Tibial artery (tissue), 4 donors: Measurements from ENCODE around the gene CUZD1.
"Not testable (repeated sequence)": the region's sequence is repeated elsewhere in the genome, so short reads cannot be mapped to it uniquely, and the experiment has no call there.

Source experiments
- DNase-seq, 2 donors: peaks; one replicate each; pipeline ENCODE4 v3.0.0-alpha.2; 2019
- H3K27ac ChIP-seq, 2 donors: fragments of 200-600 bp; sonication (generic) in 1 of 2; 1 replicate in 1 of 2; 2 replicates in 1 of 2; pipeline ENCODE4 v1.5.1; 2018 to 2019; ENCODE audit warnings: mild to moderate bottlenecking in 1 of 2
- H3K27me3 ChIP-seq, 2 donors: fragments of 200-600 bp; sonication (generic) in 1 of 2; one replicate each; pipeline versions ENCODE4 v1.5.1 to v1.6.0; 2016 to 2019
- H3K36me3 ChIP-seq, 3 donors: fragments of 200-600 bp; sonication (generic) in 2 of 3; one replicate each; pipeline ENCODE4 v1.5.1; 2016 to 2019; ENCODE audit warnings: mild to moderate bottlenecking in 2 of 3
- H3K4me1 ChIP-seq, 4 donors: fragments of 200-600 bp; sonication (generic) in 2 of 4; 1 replicate in 3 of 4; 2 replicates in 1 of 4; pipeline ENCODE4 v1.5.1; 2016 to 2019
- H3K4me3 ChIP-seq, 2 donors: fragments of 200-600 bp; sonication (generic) in 1 of 2; 1 replicate in 1 of 2; 2 replicates in 1 of 2; pipeline ENCODE4 v1.5.1; 2018 to 2019; ENCODE audit warnings: mild to moderate bottlenecking in 2 of 2
- H3K9me3 ChIP-seq, 3 donors: fragments of 200-600 bp; sonication (generic) in 1 of 3; one replicate each; pipeline ENCODE4 v1.5.1; 2016 to 2019
- intact Hi-C: fragments of 100-400 bp; cut with DNase I; formaldehyde crosslinking; loops from one replicate; pipeline ENCODE4 v1.15.0; 2023; ENCODE audit warnings: low total_unique reads
- TF ChIP-seq, protein P1 (sequence below), 2 experiments: fragments of 200-600 bp in 1 of 2; fragments of 450-650 bp in 1 of 2; IDR thresholded peaks; one replicate each; pipeline ENCODE4 v1.5.1; 2017 to 2019; ENCODE audit warnings: antibody characterized with exemption in 2 of 2, mild to moderate bottlenecking in 1 of 2, moderate library complexity in 1 of 2

Gene CUZD1

DNA sequence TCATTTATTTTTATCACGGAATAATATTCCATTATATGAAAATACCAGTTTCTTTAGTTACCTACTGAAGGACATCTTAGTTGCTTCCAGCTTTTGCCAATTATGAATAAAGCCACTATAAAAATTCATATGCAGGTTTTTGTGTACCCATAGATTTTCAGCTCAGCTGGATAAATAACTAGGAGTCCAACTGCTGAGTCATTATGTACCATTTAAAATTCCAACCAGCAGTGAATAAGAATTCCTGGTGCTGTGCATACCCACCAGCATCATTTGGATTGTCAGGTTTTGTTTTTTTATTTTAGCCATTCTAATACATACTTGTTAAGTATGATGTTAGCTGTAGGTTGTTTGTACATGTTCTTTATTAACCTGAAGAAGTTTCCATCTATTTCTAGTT lies 19.2 kb upstream of the CUZD1 start:
- Histone ChIP-seq H3K4me3 (no peak overlapping the region), H3K27ac (no peak overlapping the region), H3K4me1 (no peaks in the 10 kb centered on the region), H3K9me3 (no peaks in the 10 kb centered on the region), H3K27me3 (no peaks in the 10 kb centered on the region), H3K36me3 (no peaks in the 10 kb centered on the region)
- intact Hi-C loops = no loop called here
- DNase-seq = no peak
- TF ChIP-seq, protein P1, sequence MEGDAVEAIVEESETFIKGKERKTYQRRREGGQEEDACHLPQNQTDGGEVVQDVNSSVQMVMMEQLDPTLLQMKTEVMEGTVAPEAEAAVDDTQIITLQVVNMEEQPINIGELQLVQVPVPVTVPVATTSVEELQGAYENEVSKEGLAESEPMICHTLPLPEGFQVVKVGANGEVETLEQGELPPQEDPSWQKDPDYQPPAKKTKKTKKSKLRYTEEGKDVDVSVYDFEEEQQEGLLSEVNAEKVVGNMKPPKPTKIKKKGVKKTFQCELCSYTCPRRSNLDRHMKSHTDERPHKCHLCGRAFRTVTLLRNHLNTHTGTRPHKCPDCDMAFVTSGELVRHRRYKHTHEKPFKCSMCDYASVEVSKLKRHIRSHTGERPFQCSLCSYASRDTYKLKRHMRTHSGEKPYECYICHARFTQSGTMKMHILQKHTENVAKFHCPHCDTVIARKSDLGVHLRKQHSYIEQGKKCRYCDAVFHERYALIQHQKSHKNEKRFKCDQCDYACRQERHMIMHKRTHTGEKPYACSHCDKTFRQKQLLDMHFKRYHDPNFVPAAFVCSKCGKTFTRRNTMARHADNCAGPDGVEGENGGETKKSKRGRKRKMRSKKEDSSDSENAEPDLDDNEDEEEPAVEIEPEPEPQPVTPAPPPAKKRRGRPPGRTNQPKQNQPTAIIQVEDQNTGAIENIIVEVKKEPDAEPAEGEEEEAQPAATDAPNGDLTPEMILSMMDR (IDR thresholded peaks at IDR 0.05) = no peak

DNA sequence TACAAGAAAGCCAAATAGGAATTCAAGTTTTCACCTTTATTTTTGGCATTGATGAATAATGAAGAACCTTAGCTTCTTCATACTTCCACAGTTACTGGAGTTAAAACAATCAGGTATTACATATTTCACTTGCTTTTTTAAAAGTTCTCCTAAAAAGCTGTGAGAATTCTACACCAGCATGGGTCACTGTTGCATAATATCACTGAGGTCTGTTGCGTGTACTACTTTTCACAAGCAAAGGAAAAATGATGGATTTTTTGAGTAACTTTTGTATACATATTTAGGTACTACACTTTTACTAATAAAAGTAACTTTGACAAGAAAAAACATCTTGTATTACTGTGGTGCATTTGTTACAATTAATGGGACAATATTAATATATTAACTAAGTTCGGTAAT lies 18.5 kb upstream of the CUZD1 start:
- Histone ChIP-seq H3K36me3 (no peaks in the 10 kb centered on the region), H3K4me3 (no peak overlapping the region), H3K27ac (no peak overlapping the region), H3K4me1 (no peaks in the 10 kb centered on the region), H3K27me3 (no peaks in the 10 kb centered on the region), H3K9me3 (no peaks in the 10 kb centered on the region)
- no peak for DNase-seq
- TF ChIP-seq, protein P1 (IDR thresholded peaks at IDR 0.05) = no peak
- intact Hi-C loops = no loop called here

- no peak overlapping the region for H3K27ac ChIP-seq
- intact Hi-C loops = no loop called here
- H3K4me1 ChIP-seq = no peaks in the 10 kb centered on the region
- no peak for DNase-seq
- TF ChIP-seq, protein P1 (IDR thresholded peaks at IDR 0.05) = no peak
- no peak overlapping the region for H3K4me3 ChIP-seq
- H3K36me3 ChIP-seq = no peaks in the 10 kb centered on the region
- H3K9me3 ChIP-seq = no peaks in the 10 kb centered on the region
- H3K27me3 ChIP-seq = no peaks in the 10 kb centered on the region
Observed at GRCh38 chr10:122863216-122864193, 17.8 kb upstream of the CUZD1 start.

GRCh38 chr10:122861711-122862161 lies 16.1 kb upstream of the CUZD1 start:
- no peaks in the 10 kb centered on the region for H3K4me1 ChIP-seq
- no peak overlapping the region for H3K4me3 ChIP-seq
- TF ChIP-seq, protein P1 (IDR thresholded peaks at IDR 0.05) = no peak
- intact Hi-C loops = no loop called here
- no peak overlapping the region for H3K27ac ChIP-seq
- H3K36me3 ChIP-seq = no peaks in the 10 kb centered on the region
- H3K9me3 ChIP-seq = no peaks in the 10 kb centered on the region
- no peak for DNase-seq
- H3K27me3 ChIP-seq = no peaks in the 10 kb centered on the region

DNA sequence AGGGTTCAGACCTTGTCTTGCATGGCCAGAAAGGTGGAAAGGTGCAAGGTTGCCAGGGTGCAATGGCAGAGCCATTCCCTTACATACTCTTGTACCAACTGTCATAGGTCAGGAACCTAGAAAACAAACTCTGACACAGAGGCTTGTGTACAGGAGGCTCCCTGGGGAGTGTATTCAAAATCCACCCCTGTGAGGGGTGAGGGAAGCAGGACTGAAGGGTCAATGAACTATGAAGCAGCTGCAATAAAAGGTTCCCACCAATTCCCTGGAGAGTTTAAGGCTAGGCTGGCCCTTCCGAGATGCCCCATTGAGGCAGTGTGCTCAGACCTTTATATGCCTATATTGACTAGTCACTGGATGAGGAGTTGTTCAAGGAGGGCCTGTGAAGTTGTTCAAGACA lies 13.9 kb upstream of the CUZD1 start:
- intact Hi-C loops = no loop called here
- H3K4me1 ChIP-seq = no peaks in the 10 kb centered on the region
- no peak overlapping the region for H3K4me3 ChIP-seq
- H3K36me3 ChIP-seq = peaks cover 0 to 4% (median 2%) of the 10 kb centered on the region in 3 donors
- DNase-seq = no peak
- no peak overlapping the region for H3K27ac ChIP-seq
- TF ChIP-seq, protein P1 (IDR thresholded peaks at IDR 0.05) = no peak
- H3K27me3 ChIP-seq = no peaks in the 10 kb centered on the region
- no peaks in the 10 kb centered on the region for H3K9me3 ChIP-seq

DNA sequence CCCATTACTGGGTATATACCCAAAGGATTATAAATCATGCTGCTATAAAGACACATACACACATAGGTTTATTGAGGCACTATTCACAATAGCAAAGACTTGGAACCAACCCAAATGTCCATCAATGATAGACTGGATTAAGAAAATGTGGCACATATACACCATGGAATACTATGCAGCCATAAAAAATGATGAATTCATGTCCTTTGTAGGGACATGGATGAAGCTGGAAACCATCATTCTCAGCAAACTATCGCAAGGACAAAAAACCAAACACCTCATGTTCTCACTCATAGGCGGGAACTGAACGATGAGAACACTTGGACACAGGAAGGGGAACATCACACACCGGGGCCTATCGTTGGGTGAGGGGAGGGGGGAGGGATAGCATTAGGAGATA lies 12.4 kb upstream of the CUZD1 start:
- DNase-seq, H3K4me1 ChIP-seq, H3K36me3 ChIP-seq, H3K27ac ChIP-seq, intact Hi-C loops, H3K4me3 ChIP-seq, H3K9me3 ChIP-seq, H3K27me3 ChIP-seq: not testable (repeated sequence)
